Hepatocyte (in vitro differentiated cells): Measurements from ENCODE around the gene USP17L17.
"Not testable (repeated sequence)": the region's sequence is repeated elsewhere in the genome, so short reads cannot be mapped to it uniquely, and the experiment has no call there.

Experiments used
- CTCF ChIP-seq: fragments of 200-600 bp; sonication (generic); IDR thresholded peaks from 2 replicates; pipeline ENCODE4 v1.5.1; 2016; ENCODE audit warnings: antibody characterized with exemption, mild to moderate bottlenecking; ENCODE audit not compliant: poor library complexity
- EZH2 ChIP-seq: fragments of 200-600 bp; sonication (generic); IDR thresholded peaks from 2 replicates; pipeline ENCODE4 v1.6.1; 2016; ENCODE audit warnings: antibody characterized with exemption, mild to moderate bottlenecking, borderline replicate concordance

DNA sequence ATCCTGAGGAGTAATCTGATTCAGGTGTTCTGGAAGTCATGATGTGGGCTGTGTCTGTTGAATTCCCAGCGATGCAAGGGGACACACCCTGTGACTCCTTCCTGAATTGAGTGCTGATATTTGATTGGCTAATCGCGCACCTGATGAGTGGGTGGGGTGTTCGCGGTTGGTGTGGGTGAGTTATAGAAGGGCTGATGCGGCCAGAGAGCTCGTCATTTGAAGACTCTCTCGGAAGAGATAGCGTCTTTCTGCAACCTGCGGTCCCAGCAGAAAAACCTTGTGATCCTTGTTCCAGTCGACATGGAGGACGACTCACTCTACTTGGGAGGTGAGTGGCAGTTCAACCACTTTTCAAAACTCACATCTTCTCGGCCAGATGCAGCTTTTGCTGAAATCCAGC, 33.3 kb upstream of the USP17L17 start, which contains the start of gene USP17L10:
- not testable (repeated sequence) for TF ChIP-seq EZH2, CTCF
